ENCODE measurements around the gene LDLRAD3. TPM values are rescaled to one million over a fixed set of nuclear protein-coding genes. Genes with fewer than 3 reads are reported as not detected.

Gene LDLRAD3
- total RNA-seq, 1 experiment from 2014 or later = 28.1 TPM

- Histone ChIP-seq H3K4me1 (ENCODE audit: control insufficient read depth, insufficient read depth, low read length) (no peaks in the 10 kb centered on the region), H3K27ac (ENCODE audit: low read length) (no peak overlapping the region), H3K36me3 (ENCODE audit: control insufficient read depth, insufficient read depth, low read length) (no peaks in the 10 kb centered on the region), H3K4me3 (ENCODE audit: low read depth in 2 of 2, low read length in 2 of 2) (no peak overlapping the region), H3K9me3 (ENCODE audit: control insufficient read depth, insufficient read depth, low read depth, low read length) (no peaks in the 10 kb centered on the region), H3K27me3 (ENCODE audit: control insufficient read depth, insufficient read depth, low read length) (no peaks in the 10 kb centered on the region)
- TF ChIP-seq SIN3A (IDR thresholded peaks at IDR 0.05; ENCODE audit: borderline replicate concordance, insufficient read depth, low read depth, low read length) (no peak), TCF7L2 (IDR thresholded peaks at IDR 0.05; ENCODE audit: low read depth, low read length) (no peak), REST (IDR thresholded peaks at IDR 0.05; ENCODE audit: insufficient read depth in 1 of 2, low read depth in 2 of 2, low read length in 1 of 2) (no peak), POLR2AphosphoS5 (IDR thresholded peaks at IDR 0.05; ENCODE audit: low read depth, low read length) (no peak), CTCF (IDR thresholded peaks at IDR 0.05) (no peak)
- intact Hi-C loops (cut with micrococcal nuclease; ENCODE audit: unreplicated experiment) (no loop called here), in situ Hi-C loops (cut with HindIII; ENCODE audit: low pct_unique_long_range_greater_than_20kb, low sequenced_read_pairs) (no loop called here)
- CTCF ChIA-PET = no interaction called here
- BruUV-seq (replicated peaks) = no TSS peak
- no peak for ATAC-seq
- DNase-seq (ENCODE audit: low read depth, low spot score) = no peak
- POLR2A ChIA-PET = no interaction called here
These were observed 160.2 kb downstream of the LDLRAD3 start for GRCh38 chr11:36103933-36104530.

- no peaks in the 10 kb centered on the region for H3K9me3 ChIP-seq (ENCODE audit: control insufficient read depth, insufficient read depth, low read depth, low read length)
- TF ChIP-seq REST (IDR thresholded peaks at IDR 0.05; ENCODE audit: insufficient read depth in 1 of 2, low read depth in 2 of 2, low read length in 1 of 2) = no peak
- TF ChIP-seq CTCF (IDR thresholded peaks at IDR 0.05) = no peak
- TF ChIP-seq TCF7L2 (IDR thresholded peaks at IDR 0.05; ENCODE audit: low read depth, low read length) = no peak
- no peak for TF ChIP-seq POLR2AphosphoS5 (IDR thresholded peaks at IDR 0.05; ENCODE audit: low read depth, low read length)
- no peak for TF ChIP-seq SIN3A (IDR thresholded peaks at IDR 0.05; ENCODE audit: borderline replicate concordance, insufficient read depth, low read depth, low read length)
- BruUV-seq (replicated peaks) = no TSS peak
- CTCF ChIA-PET = no interaction called here
- DNase-seq (ENCODE audit: low read depth, low spot score) (no peak), ATAC-seq (no peak)
- H3K4me1 ChIP-seq (ENCODE audit: control insufficient read depth, insufficient read depth, low read length) = no peaks in the 10 kb centered on the region
- POLR2A ChIA-PET = no interaction called here
- intact Hi-C loops (cut with micrococcal nuclease; ENCODE audit: unreplicated experiment) (no loop called here), in situ Hi-C loops (cut with HindIII; ENCODE audit: low pct_unique_long_range_greater_than_20kb, low sequenced_read_pairs) (no loop called here)
- no peak overlapping the region for H3K27ac ChIP-seq (ENCODE audit: low read length)
- H3K36me3 ChIP-seq (ENCODE audit: control insufficient read depth, insufficient read depth, low read length) = no peaks in the 10 kb centered on the region
- H3K4me3 ChIP-seq (ENCODE audit: low read depth in 2 of 2, low read length in 2 of 2) = no peak overlapping the region
- no peaks in the 10 kb centered on the region for H3K27me3 ChIP-seq (ENCODE audit: control insufficient read depth, insufficient read depth, low read length)
These were observed 160.8 kb downstream of the LDLRAD3 start for GRCh38 chr11:36104660-36104992.

All from Panc1 (cell line).